ENCODE results near the gene CSRNP3. TPM values are rescaled to one million over a fixed set of nuclear protein-coding genes. Genes with fewer than 3 reads are reported as not detected.

Gene CSRNP3
- total RNA-seq, 3 donors from 2014 or later = not detected

GRCh38 chr2:165634282-165634681, 164.8 kb downstream of the CSRNP3 start:
- no peak for DNase-seq
- Mint-ChIP-seq H3K4me1 (ENCODE audit: low read depth) (peaks cover 3% of the 10 kb centered on the region), H3K9me3 (no peaks in the 10 kb centered on the region), H3K27me3 (ENCODE audit: low read depth) (no peaks in the 10 kb centered on the region), H3K4me3 (no peak overlapping the region), H3K36me3 (ENCODE audit: insufficient read depth) (no peaks in the 10 kb centered on the region)
- ATAC-seq = no peak

- DNase-seq (no peak), ATAC-seq (no peak)
- H3K4me3 Mint-ChIP-seq = no peak overlapping the region
- H3K9me3 Mint-ChIP-seq = no peaks in the 10 kb centered on the region
- H3K27me3 Mint-ChIP-seq (ENCODE audit: low read depth) = no peaks in the 10 kb centered on the region
- H3K4me1 Mint-ChIP-seq (ENCODE audit: low read depth) = peaks cover 3% of the 10 kb centered on the region
- no peaks in the 10 kb centered on the region for H3K36me3 Mint-ChIP-seq (ENCODE audit: insufficient read depth)
Measured at GRCh38 chr2:165634855-165635254, 165.4 kb downstream of the CSRNP3 start.

GRCh38 chr2:165635532-165635931, 166.0 kb downstream of the CSRNP3 start:
- Mint-ChIP-seq H3K9me3 (no peaks in the 10 kb centered on the region), H3K36me3 (ENCODE audit: insufficient read depth) (no peaks in the 10 kb centered on the region), H3K4me3 (no peak overlapping the region), H3K4me1 (ENCODE audit: low read depth) (no peaks in the 10 kb centered on the region), H3K27me3 (ENCODE audit: low read depth) (no peaks in the 10 kb centered on the region)
- ATAC-seq (no peak), DNase-seq (no peak)

- ATAC-seq = no peak
- H3K27me3 Mint-ChIP-seq (ENCODE audit: low read depth) = no peaks in the 10 kb centered on the region
- no peaks in the 10 kb centered on the region for H3K4me1 Mint-ChIP-seq (ENCODE audit: low read depth)
- no peaks in the 10 kb centered on the region for H3K36me3 Mint-ChIP-seq (ENCODE audit: insufficient read depth)
- no peak for DNase-seq
- H3K9me3 Mint-ChIP-seq = no peaks in the 10 kb centered on the region
- H3K4me3 Mint-ChIP-seq = no peak overlapping the region
Measured at GRCh38 chr2:165636959-165637358, 167.5 kb downstream of the CSRNP3 start.

- no peak for ATAC-seq
- no peaks in the 10 kb centered on the region for H3K9me3 Mint-ChIP-seq
- no peaks in the 10 kb centered on the region for H3K4me1 Mint-ChIP-seq (ENCODE audit: low read depth)
- H3K4me3 Mint-ChIP-seq = no peak overlapping the region
- no peaks in the 10 kb centered on the region for H3K36me3 Mint-ChIP-seq (ENCODE audit: insufficient read depth)
- H3K27me3 Mint-ChIP-seq (ENCODE audit: low read depth) = no peaks in the 10 kb centered on the region
- no peak for DNase-seq
Measured at GRCh38 chr2:165637396-165637795, 167.9 kb downstream of the CSRNP3 start.

- no peak for ATAC-seq
- H3K27me3 Mint-ChIP-seq (ENCODE audit: low read depth) = no peaks in the 10 kb centered on the region
- no peaks in the 10 kb centered on the region for H3K36me3 Mint-ChIP-seq (ENCODE audit: insufficient read depth)
- no peaks in the 10 kb centered on the region for H3K4me1 Mint-ChIP-seq (ENCODE audit: low read depth)
- no peaks in the 10 kb centered on the region for H3K9me3 Mint-ChIP-seq
- no peak overlapping the region for H3K4me3 Mint-ChIP-seq
- DNase-seq = no peak
Measured at GRCh38 chr2:165639504-165639903, 170.0 kb downstream of the CSRNP3 start.

GRCh38 chr2:165640247-165640929, 170.9 kb downstream of the CSRNP3 start:
- ATAC-seq (no peak), DNase-seq (no peak)
- H3K4me3 Mint-ChIP-seq = no peak overlapping the region
- no peaks in the 10 kb centered on the region for H3K9me3 Mint-ChIP-seq
- H3K4me1 Mint-ChIP-seq (ENCODE audit: low read depth) = no peaks in the 10 kb centered on the region
- H3K27me3 Mint-ChIP-seq (ENCODE audit: low read depth) = no peaks in the 10 kb centered on the region
- no peaks in the 10 kb centered on the region for H3K36me3 Mint-ChIP-seq (ENCODE audit: insufficient read depth)

- Mint-ChIP-seq H3K9me3 (no peaks in the 10 kb centered on the region), H3K4me1 (ENCODE audit: low read depth) (no peaks in the 10 kb centered on the region), H3K36me3 (ENCODE audit: insufficient read depth) (no peaks in the 10 kb centered on the region), H3K27me3 (ENCODE audit: low read depth) (no peaks in the 10 kb centered on the region), H3K4me3 (no peak overlapping the region)
- no peak for DNase-seq
- no peak for ATAC-seq
Measured at GRCh38 chr2:165645930-165646831, 176.7 kb downstream of the CSRNP3 start.

- Mint-ChIP-seq H3K9me3 (no peaks in the 10 kb centered on the region), H3K4me3 (no peak overlapping the region), H3K27me3 (ENCODE audit: low read depth) (no peaks in the 10 kb centered on the region), H3K36me3 (ENCODE audit: insufficient read depth) (no peaks in the 10 kb centered on the region), H3K4me1 (ENCODE audit: low read depth) (no peaks in the 10 kb centered on the region)
- ATAC-seq (no peak), DNase-seq (no peak)
Measured at GRCh38 chr2:165647409-165647808, 177.9 kb downstream of the CSRNP3 start.

GRCh38 chr2:165648801-165649200, 179.3 kb downstream of the CSRNP3 start:
- Mint-ChIP-seq H3K9me3 (no peaks in the 10 kb centered on the region), H3K4me3 (no peak overlapping the region), H3K27me3 (ENCODE audit: low read depth) (no peaks in the 10 kb centered on the region), H3K36me3 (ENCODE audit: insufficient read depth) (no peaks in the 10 kb centered on the region), H3K4me1 (ENCODE audit: low read depth) (no peaks in the 10 kb centered on the region)
- DNase-seq (no peak), ATAC-seq (no peak)

GRCh38 chr2:165651233-165651632, 181.7 kb downstream of the CSRNP3 start:
- Mint-ChIP-seq H3K4me1 (ENCODE audit: low read depth) (no peaks in the 10 kb centered on the region), H3K36me3 (ENCODE audit: insufficient read depth) (no peaks in the 10 kb centered on the region), H3K4me3 (no peak overlapping the region), H3K9me3 (no peaks in the 10 kb centered on the region), H3K27me3 (ENCODE audit: low read depth) (no peaks in the 10 kb centered on the region)
- ATAC-seq = no peak
- DNase-seq = no peak

GRCh38 chr2:165655661-165656060, 186.2 kb downstream of the CSRNP3 start:
- no peaks in the 10 kb centered on the region for H3K9me3 Mint-ChIP-seq
- H3K4me1 Mint-ChIP-seq (ENCODE audit: low read depth) = no peaks in the 10 kb centered on the region
- H3K36me3 Mint-ChIP-seq (ENCODE audit: insufficient read depth) = no peaks in the 10 kb centered on the region
- H3K27me3 Mint-ChIP-seq (ENCODE audit: low read depth) = peaks cover 12% of the 10 kb centered on the region
- ATAC-seq (no peak), DNase-seq (no peak)
- no peak overlapping the region for H3K4me3 Mint-ChIP-seq

GRCh38 chr2:165660361-165660760, 190.9 kb downstream of the CSRNP3 start:
- no peak overlapping the region for H3K4me3 Mint-ChIP-seq

GRCh38 chr2:165662720-165663119, 193.2 kb downstream of the CSRNP3 start:
- H3K36me3 Mint-ChIP-seq (ENCODE audit: insufficient read depth) = no peaks in the 10 kb centered on the region
- ATAC-seq (no peak), DNase-seq (no peak)
- peaks cover 9% of the 10 kb centered on the region for H3K9me3 Mint-ChIP-seq
- H3K4me3 Mint-ChIP-seq = no peak overlapping the region
- H3K27me3 Mint-ChIP-seq (ENCODE audit: low read depth) = peaks cover 12% of the 10 kb centered on the region
- H3K4me1 Mint-ChIP-seq (ENCODE audit: low read depth) = no peaks in the 10 kb centered on the region

More at GRCh38 chr2:165660361-165660760, 190.9 kb downstream of the CSRNP3 start:
- H3K9me3 Mint-ChIP-seq = no peaks in the 10 kb centered on the region
- H3K4me1 Mint-ChIP-seq (ENCODE audit: low read depth) = no peaks in the 10 kb centered on the region
- no peak for DNase-seq
- no peak for ATAC-seq
- H3K27me3 Mint-ChIP-seq (ENCODE audit: low read depth) = peaks cover 12% of the 10 kb centered on the region
- H3K36me3 Mint-ChIP-seq (ENCODE audit: insufficient read depth) = no peaks in the 10 kb centered on the region

GRCh38 chr2:165665614-165666013, 196.1 kb downstream of the CSRNP3 start:
- ATAC-seq = no peak
- H3K4me3 Mint-ChIP-seq = no peak overlapping the region
- no peaks in the 10 kb centered on the region for H3K4me1 Mint-ChIP-seq (ENCODE audit: low read depth)
- no peaks in the 10 kb centered on the region for H3K36me3 Mint-ChIP-seq (ENCODE audit: insufficient read depth)
- no peak for DNase-seq
- H3K27me3 Mint-ChIP-seq (ENCODE audit: low read depth) = no peaks in the 10 kb centered on the region
- H3K9me3 Mint-ChIP-seq = peaks cover 11% of the 10 kb centered on the region

All from activated T-cell treated with anti-CD3 and anti-CD28 coated beads, Interleukin-2, amount 50 U/mL, for 4 hours (primary cell).